ENCODE results near the gene PPP1R13B. TPM values are rescaled to one million over a fixed set of nuclear protein-coding genes. Genes with fewer than 3 reads are reported as not detected.

Gene PPP1R13B
- total and polyA plus RNA-seq, 7 donors: 8.6 to 26.9 (median 9.9) TPM

DNA sequence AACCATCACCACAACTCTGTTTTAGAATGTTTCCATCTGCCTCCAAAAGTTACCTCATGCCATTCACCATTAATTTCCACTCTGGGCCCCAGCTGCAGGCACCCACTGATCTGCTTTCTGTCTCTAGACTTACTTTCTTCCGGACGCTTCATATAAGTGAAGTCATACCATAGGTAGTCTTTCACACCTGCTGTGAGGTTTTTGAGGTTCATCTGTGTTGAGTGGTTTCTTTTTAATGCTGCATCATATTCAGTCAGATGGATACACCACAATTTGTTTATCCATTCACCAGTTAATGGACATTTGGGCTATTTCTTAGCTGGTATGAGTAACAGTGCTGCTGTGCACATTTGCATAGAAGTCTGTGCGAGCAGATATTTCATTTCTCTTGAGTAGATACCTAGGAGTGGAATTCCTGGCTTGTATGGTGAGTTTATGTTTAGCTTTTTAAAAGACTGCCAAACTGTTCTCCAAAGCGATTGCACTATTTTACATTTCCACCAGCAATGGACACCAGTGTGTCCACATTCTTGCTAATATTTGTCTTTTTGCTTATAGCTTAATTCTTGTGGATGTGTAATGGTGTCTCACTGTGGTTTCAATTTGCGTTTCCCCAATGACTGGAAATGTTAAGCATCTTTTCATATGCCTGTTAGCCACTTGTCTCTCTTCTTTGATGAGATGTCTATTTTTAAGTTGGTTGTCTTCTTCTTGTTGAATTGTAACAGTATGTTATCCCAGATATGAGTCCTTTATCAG, 83.5 kb downstream of the PPP1R13B start:
- DNase-seq: no peak
- WGBS, 2 donors: 89 to 95% methylated on average over 5 of the region's 5 CpGs
- peaks cover 0 to 8% (median 0%) of the 10 kb centered on the region in 4 donors for H3K36me3 ChIP-seq
- TF ChIP-seq, protein P1, sequence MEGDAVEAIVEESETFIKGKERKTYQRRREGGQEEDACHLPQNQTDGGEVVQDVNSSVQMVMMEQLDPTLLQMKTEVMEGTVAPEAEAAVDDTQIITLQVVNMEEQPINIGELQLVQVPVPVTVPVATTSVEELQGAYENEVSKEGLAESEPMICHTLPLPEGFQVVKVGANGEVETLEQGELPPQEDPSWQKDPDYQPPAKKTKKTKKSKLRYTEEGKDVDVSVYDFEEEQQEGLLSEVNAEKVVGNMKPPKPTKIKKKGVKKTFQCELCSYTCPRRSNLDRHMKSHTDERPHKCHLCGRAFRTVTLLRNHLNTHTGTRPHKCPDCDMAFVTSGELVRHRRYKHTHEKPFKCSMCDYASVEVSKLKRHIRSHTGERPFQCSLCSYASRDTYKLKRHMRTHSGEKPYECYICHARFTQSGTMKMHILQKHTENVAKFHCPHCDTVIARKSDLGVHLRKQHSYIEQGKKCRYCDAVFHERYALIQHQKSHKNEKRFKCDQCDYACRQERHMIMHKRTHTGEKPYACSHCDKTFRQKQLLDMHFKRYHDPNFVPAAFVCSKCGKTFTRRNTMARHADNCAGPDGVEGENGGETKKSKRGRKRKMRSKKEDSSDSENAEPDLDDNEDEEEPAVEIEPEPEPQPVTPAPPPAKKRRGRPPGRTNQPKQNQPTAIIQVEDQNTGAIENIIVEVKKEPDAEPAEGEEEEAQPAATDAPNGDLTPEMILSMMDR (IDR thresholded peaks at IDR 0.05): no peak
- TF ChIP-seq POLR2A (IDR thresholded peaks at IDR 0.05) (no peak), POLR2AphosphoS5 (IDR thresholded peaks at IDR 0.05) (no peak), EP300 (IDR thresholded peaks at IDR 0.05) (no peak)
- intact Hi-C loops (cut with DNase I): no loop called here
- H3K27me3 ChIP-seq: no peaks in the 10 kb centered on the region
- H3K4me3 ChIP-seq: no peak overlapping the region
- H3K4me1 ChIP-seq: no peaks in the 10 kb centered on the region
- H3K9me3 ChIP-seq: no peaks in the 10 kb centered on the region
- H3K27ac ChIP-seq: no peak overlapping the region

DNA sequence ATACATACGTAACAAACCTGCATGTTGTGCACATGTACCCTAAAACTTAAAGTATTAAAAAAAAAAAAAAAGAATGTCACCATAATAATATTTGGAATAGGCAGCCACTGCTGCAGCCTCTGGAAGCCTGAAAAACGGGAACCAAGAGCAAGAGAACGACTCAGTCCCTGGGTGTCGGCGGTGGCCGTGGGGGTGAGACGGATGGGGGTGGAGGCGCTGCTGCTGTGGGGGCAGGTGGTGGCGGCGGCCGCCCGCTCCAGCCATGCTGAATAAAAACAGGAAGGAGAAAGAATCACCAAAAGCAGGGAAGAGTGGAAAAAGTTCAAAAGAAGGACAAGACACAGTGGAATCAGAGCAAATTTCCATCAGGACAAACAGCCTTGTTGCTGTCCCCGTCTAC, 84.8 kb downstream of the PPP1R13B start:
- Histone ChIP-seq H3K4me1 (no peaks in the 10 kb centered on the region), H3K4me3 (no peak overlapping the region), H3K36me3 (peaks cover 0 to 8% (median 0%) of the 10 kb centered on the region in 4 donors), H3K9me3 (no peaks in the 10 kb centered on the region), H3K27me3 (no peaks in the 10 kb centered on the region), H3K27ac (no peak overlapping the region)
- DNase-seq: no peak
- TF ChIP-seq, protein P1 (IDR thresholded peaks at IDR 0.05): no peak
- no peak for TF ChIP-seq EP300 (IDR thresholded peaks at IDR 0.05)
- TF ChIP-seq POLR2AphosphoS5 (IDR thresholded peaks at IDR 0.05): no peak
- no peak for TF ChIP-seq POLR2A (IDR thresholded peaks at IDR 0.05)
- 83 to 94% methylated on average over 13 of the region's 13 CpGs for WGBS, 2 donors
- intact Hi-C loops (cut with DNase I): no loop called here

DNA sequence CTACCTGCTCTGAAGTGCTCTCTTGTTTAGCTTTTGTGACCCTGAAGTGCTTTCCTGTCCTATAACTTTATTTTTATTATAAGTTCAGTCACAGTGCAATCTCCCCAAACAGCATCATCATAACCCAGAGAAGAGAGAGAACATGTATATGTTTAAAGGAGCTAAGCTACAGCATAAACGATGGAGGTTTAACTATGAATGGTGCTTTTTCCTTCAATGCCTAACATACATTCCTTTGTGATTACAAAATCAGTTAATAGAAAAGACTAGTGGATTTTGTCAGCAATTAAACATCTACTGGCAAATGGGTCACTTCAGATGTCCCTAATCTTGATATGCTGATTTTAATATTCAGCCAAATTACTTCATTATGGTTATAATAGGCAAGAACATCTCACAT, 85.3 kb downstream of the PPP1R13B start:
- intact Hi-C loops (cut with DNase I): no loop called here
- 74 to 76% methylated on average over 1 of the region's 1 CpG for WGBS, 2 donors

DNA sequence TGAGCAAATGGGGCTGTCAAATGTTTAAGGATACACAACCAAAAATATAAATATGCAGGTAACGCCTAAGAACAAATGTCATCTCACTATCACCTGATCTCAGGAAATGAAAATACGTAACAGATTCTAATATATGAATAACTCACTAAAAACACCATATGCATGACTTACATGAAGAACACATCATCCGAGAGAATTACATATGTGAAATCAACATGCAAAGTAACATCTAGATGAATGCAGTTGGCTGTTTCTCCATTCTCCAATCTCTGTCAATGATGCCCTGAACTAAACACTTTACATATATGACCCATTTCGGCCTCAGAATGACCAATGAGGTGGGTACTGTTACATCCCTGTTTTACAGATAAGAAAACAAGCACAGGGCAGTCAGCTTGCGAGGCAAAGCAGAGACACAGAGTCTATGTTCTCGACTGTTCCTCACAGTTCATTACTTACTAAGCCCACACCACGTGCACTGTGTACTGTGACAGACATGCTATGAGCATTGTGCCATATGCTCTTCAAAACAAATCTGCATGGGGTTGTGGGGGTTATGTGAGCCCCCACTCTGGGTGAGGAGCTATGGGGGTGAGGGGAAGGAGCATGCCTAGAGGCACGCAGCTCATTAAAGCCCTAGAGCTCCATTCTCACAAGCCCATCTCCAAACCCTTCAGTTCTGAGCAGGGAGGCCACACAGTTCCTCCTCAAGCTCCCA, 89.2 kb downstream of the PPP1R13B start:
- Histone ChIP-seq H3K4me1 (no peaks in the 10 kb centered on the region), H3K27ac (no peak overlapping the region), H3K36me3 (no peaks in the 10 kb centered on the region), H3K27me3 (no peaks in the 10 kb centered on the region), H3K9me3 (no peaks in the 10 kb centered on the region), H3K4me3 (no peak overlapping the region)
- 95 to 96% methylated on average over 8 of the region's 8 CpGs for WGBS, 2 donors
- intact Hi-C loops (cut with DNase I): no loop called here
- DNase-seq: no peak
- TF ChIP-seq EP300 (IDR thresholded peaks at IDR 0.05) (no peak), POLR2AphosphoS5 (IDR thresholded peaks at IDR 0.05) (no peak), POLR2A (IDR thresholded peaks at IDR 0.05) (no peak)
- TF ChIP-seq, protein P1 (IDR thresholded peaks at IDR 0.05): no peak

More for the DNA sequence above, 85.3 kb downstream of the PPP1R13B start:
- Histone ChIP-seq H3K4me3 (no peak overlapping the region), H3K27me3 (no peaks in the 10 kb centered on the region), H3K4me1 (no peaks in the 10 kb centered on the region), H3K27ac (no peak overlapping the region), H3K9me3 (no peaks in the 10 kb centered on the region), H3K36me3 (peaks cover 0 to 8% (median 0%) of the 10 kb centered on the region in 4 donors)
- no peak for TF ChIP-seq POLR2A (IDR thresholded peaks at IDR 0.05)
- TF ChIP-seq, protein P1 (IDR thresholded peaks at IDR 0.05): no peak
- TF ChIP-seq POLR2AphosphoS5 (IDR thresholded peaks at IDR 0.05): no peak
- no peak for TF ChIP-seq EP300 (IDR thresholded peaks at IDR 0.05)
- no peak for DNase-seq
